ENCODE measurements around the gene C1QTNF12.
A peak's percentile ranks its signal among the peaks of the same experiment; 100 is the strongest.

The C1QTNF12 gene

GRCh38 chr1:1240822-1241587, 5.5 kb downstream of the C1QTNF12 start:
- no peak for DNase-seq (ENCODE audit: low read depth in 2 of 2)

DNA sequence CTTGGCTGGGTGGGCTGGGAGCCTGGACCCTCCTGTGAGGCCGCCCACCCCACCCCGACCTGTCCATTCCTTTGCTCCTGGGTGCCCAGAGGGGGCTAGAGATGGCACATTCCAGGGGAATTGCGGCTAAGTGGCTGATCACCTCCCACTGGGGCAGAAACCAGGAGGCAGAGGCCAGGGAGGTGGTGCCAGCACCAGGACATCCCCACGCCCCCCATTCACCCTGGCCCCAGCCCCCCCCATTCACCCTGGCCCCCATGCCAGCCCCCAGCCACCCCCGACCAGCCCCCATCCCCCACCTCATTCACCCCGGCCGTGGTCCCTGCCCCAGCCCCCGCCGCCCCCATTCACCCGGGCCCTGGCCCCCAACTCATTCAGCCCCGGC, 6.2 kb downstream of the C1QTNF12 start:
- DNase-seq (ENCODE audit: low read depth in 2 of 2) = no peak

GRCh38 chr1:1239614-1240347, 6.7 kb downstream of the C1QTNF12 start:
- no peak for DNase-seq (ENCODE audit: low read depth in 2 of 2)

GRCh38 chr1:1239227-1239613, 7.3 kb downstream of the C1QTNF12 start:
- DNase-seq (ENCODE audit: low read depth in 2 of 2) = no peak

GRCh38 chr1:1238702-1239178, 7.8 kb downstream of the C1QTNF12 start:
- DNase-seq (ENCODE audit: low read depth in 2 of 2) = no peak

- no peak for DNase-seq (ENCODE audit: low read depth in 2 of 2)
Observed at GRCh38 chr1:1237874-1238701, 8.4 kb downstream of the C1QTNF12 start.

- DNase-seq (ENCODE audit: low read depth in 2 of 2) = no peak
Observed at GRCh38 chr1:1236945-1237873, 9.3 kb downstream of the C1QTNF12 start.

- DNase-seq (ENCODE audit: low read depth in 2 of 2) = no peak
Observed at GRCh38 chr1:1236176-1236763, 10.3 kb downstream of the C1QTNF12 start.

- no peak for DNase-seq (ENCODE audit: low read depth in 2 of 2)
Observed at GRCh38 chr1:1235016-1235744, 11.3 kb downstream of the C1QTNF12 start.

GRCh38 chr1:1234180-1234808, 12.2 kb downstream of the C1QTNF12 start:
- DNase-seq (ENCODE audit: low read depth in 2 of 2) = no peak

GRCh38 chr1:1233567-1233892, 13.0 kb downstream of the C1QTNF12 start:
- no peak for DNase-seq (ENCODE audit: low read depth in 2 of 2)

GRCh38 chr1:1232796-1233566, 13.5 kb downstream of the C1QTNF12 start:
- DNase-seq (ENCODE audit: low read depth in 2 of 2) = no peak

- no peak for DNase-seq (ENCODE audit: low read depth in 2 of 2)
Observed at GRCh38 chr1:1232208-1232795, 14.2 kb downstream of the C1QTNF12 start, which contains the start of gene B3GALT6. B3GALT6 (plus strand) TSS chr1:1232237; CDS start chr1:1232279, 42 bp downstream.

DNA sequence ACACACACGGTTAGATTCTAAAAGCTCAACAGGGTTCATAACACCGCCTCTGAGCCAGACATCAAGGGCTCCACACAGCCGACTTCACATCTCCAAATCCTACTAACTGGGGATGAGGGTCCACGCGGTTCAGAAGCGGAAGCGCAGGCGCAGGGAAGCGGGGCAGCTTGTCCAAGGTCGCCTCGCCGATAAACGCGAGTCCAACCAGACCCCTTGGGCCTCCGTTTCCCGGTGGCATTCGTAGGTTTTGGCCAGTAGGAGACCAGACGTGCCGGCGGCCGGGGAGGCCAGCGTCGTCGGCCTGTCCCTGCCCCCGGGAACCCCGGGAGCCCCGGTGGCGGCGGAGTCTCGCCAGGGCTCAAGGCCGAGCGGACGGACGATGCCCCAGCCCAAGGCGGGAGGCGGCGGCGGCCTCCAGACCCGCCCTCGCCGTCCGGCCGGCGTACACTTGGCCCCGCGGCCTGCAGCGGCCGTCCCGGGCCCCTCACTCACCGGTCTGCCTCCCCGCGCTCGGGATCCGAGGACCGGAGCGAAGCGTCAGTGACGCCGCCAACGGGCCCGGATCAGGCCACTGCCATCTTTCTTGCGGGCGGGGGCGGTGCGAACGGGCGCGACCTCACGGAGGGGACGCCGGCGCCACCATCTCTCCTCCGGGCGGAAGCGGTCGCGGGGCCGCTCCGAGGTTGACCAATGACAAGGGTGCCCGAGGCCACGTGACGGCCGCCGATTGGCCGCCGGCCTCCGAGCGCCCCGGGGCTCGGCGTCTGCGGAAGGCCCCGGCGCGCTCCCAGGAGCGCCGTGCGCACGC, 14.9 kb downstream of the C1QTNF12 start, which contains the start of gene SDF4:
SDF4 (minus strand) TSS at position 602 of the 808 bp plus-strand sequence. CDS start 3,229 bp downstream, outside the sequence.
- DNase-seq (ENCODE audit: low read depth in 2 of 2) = peak; percentile 95

GRCh38 chr1:1230656-1231399, 15.7 kb downstream of the C1QTNF12 start:
- DNase-seq (ENCODE audit: low read depth in 2 of 2) = no peak

- DNase-seq (ENCODE audit: low read depth in 2 of 2) = no peak
Observed at GRCh38 chr1:1229770-1230169, 16.8 kb downstream of the C1QTNF12 start.

Measured in stimulated activated CD8-positive, alpha-beta memory T cell treated with anti-CD3 and anti-CD28 coated beads, Interleukin-2, amount 100 ng/mL, for 48 hours (primary cell).